Esophagus muscularis mucosa (tissue), 4 donors: Measurements from ENCODE around the gene DGCR6L. TPM values are rescaled to one million over a fixed set of nuclear protein-coding genes. Genes with fewer than 3 reads are reported as not detected.
A peak's percentile ranks its signal among the peaks of the same experiment; 100 is the strongest.
"Not testable (repeated sequence)": the region's sequence is repeated elsewhere in the genome, so short reads cannot be mapped to it uniquely, and the experiment has no call there.

Source experiments
- DNase-seq: peaks from one replicate; pipeline ENCODE4 v3.0.0-alpha.2; 2017; ENCODE audit errors: extremely low spot score
- H3K27ac ChIP-seq, 4 donors: fragments of 200-600 bp; sonication (generic); replicated peaks in 1 of 4; 1 replicate in 3 of 4; 2 replicates in 1 of 4; pipeline ENCODE4 v1.5.1; 2016 to 2019; ENCODE audit warnings: mild to moderate bottlenecking in 1 of 4
- H3K27me3 ChIP-seq, 4 donors: fragments of 200-600 bp; sonication (generic); one replicate each; pipeline versions ENCODE4 v1.5.1 to v1.6.0; 2016 to 2019
- H3K36me3 ChIP-seq, 4 donors: fragments of 200-600 bp; sonication (generic); one replicate each; pipeline ENCODE4 v1.5.1; 2016 to 2019
- H3K4me1 ChIP-seq, 4 donors: fragments of 200-600 bp; sonication (generic); one replicate each; pipeline ENCODE4 v1.5.1; 2016 to 2019
- H3K4me3 ChIP-seq, 4 donors: fragments of 200-600 bp; sonication (generic); 1 replicate in 2 of 4; 2 replicates in 2 of 4; pipeline ENCODE4 v1.5.1; 2016 to 2019; ENCODE audit warnings: mild to moderate bottlenecking in 4 of 4, moderate library complexity in 1 of 4
- H3K9me3 ChIP-seq, 4 donors: fragments of 200-600 bp; sonication (generic); 1 replicate in 3 of 4; 2 replicates in 1 of 4; pipeline ENCODE4 v1.5.1; 2016 to 2019
- EP300 ChIP-seq: sonication (generic); formaldehyde crosslinking; IDR thresholded peaks from one replicate; pipeline ENCODE4 v1.6.1; 2017; ENCODE audit warnings: antibody characterized with exemption
- POLR2A ChIP-seq: fragments of 450-650 bp; IDR thresholded peaks from one replicate; pipeline ENCODE4 v1.6.1; 2017; ENCODE audit warnings: antibody characterized with exemption, moderate library complexity, mild to moderate bottlenecking, low read depth
- POLR2AphosphoS5 ChIP-seq, 2 donors: sonication (generic); formaldehyde crosslinking; IDR thresholded peaks; one replicate each; pipeline ENCODE4 v1.6.1; 2017; ENCODE audit warnings: antibody characterized with exemption in 2 of 2
- WGBS: methylation state at CpG from one replicate; pipeline ENCODE4 v1.1.5; 2018; 5-methylcytosine and 5-hydroxymethylcytosine counted together
- intact Hi-C: fragments of 100-400 bp; cut with DNase I; formaldehyde crosslinking; loops from one replicate; pipeline ENCODE4 v1.15.1; 2023
- total RNA-seq, 4 donors: library from RNA; depleted of rRNA; stranded (reverse); fragments of >200 nt; gene quantifications; one replicate each; pipeline versions ENCODE4 v1.1.0 to v1.2.1, GENCODE V29; 2016
- TF ChIP-seq, protein P1 (sequence below), 3 experiments: fragments of 200-600 bp in 2 of 3; fragments of 450-650 bp in 1 of 3; sonication (generic) in 2 of 3; IDR thresholded peaks; one replicate each; pipeline ENCODE4 v1.5.1; 2017 to 2019; ENCODE audit warnings: antibody characterized with exemption in 3 of 3, mild to moderate bottlenecking in 2 of 3, moderate library complexity in 1 of 3

The DGCR6L gene
- total RNA-seq, 4 donors from 2014 or later, result 41.5 to 73.0 (median 52.9) TPM

DNA sequence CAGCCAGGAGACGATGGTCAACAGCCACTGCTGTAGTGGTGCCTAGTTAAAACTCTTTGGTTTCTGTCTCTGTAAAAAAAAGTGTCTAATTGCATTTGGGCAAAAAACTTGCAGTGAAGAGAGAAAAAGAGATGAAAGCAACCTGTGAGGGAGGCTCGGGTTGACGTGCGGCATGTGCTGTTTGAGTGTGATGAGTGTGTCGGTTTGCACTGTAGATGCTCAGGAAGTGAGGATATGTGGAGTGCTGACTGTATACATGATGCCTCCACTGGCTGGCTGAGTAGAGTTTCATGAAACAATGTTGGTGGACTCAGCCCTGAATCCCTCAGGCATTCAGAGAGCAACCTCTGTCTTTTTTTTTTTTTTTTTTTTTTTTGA is 4.3 kb upstream of the DGCR6L start:
- H3K4me3 ChIP-seq, result no peak overlapping the region
- TF ChIP-seq EP300 (no peak), POLR2A (no peak), POLR2AphosphoS5 (IDR thresholded peaks at IDR 0.05) (no peak)
- TF ChIP-seq, protein P1, sequence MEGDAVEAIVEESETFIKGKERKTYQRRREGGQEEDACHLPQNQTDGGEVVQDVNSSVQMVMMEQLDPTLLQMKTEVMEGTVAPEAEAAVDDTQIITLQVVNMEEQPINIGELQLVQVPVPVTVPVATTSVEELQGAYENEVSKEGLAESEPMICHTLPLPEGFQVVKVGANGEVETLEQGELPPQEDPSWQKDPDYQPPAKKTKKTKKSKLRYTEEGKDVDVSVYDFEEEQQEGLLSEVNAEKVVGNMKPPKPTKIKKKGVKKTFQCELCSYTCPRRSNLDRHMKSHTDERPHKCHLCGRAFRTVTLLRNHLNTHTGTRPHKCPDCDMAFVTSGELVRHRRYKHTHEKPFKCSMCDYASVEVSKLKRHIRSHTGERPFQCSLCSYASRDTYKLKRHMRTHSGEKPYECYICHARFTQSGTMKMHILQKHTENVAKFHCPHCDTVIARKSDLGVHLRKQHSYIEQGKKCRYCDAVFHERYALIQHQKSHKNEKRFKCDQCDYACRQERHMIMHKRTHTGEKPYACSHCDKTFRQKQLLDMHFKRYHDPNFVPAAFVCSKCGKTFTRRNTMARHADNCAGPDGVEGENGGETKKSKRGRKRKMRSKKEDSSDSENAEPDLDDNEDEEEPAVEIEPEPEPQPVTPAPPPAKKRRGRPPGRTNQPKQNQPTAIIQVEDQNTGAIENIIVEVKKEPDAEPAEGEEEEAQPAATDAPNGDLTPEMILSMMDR (IDR thresholded peaks at IDR 0.05), result no peak
- H3K27ac ChIP-seq, result no peak overlapping the region
- DNase-seq, result no peak
- 79% methylated on average over 5 of the region's 5 CpGs for WGBS
- H3K36me3 ChIP-seq, result no peaks in the 10 kb centered on the region
- H3K4me1 ChIP-seq, result peaks cover 16 to 28% (median 20%) of the 10 kb centered on the region in 4 donors
- intact Hi-C loops, result loop anchor here (10.0 kb wide), 1 partner anchor 71 kb away; the partner anchor contains the start of gene ZNF74
- no peaks in the 10 kb centered on the region for H3K9me3 ChIP-seq
- no peaks in the 10 kb centered on the region for H3K27me3 ChIP-seq

DNA sequence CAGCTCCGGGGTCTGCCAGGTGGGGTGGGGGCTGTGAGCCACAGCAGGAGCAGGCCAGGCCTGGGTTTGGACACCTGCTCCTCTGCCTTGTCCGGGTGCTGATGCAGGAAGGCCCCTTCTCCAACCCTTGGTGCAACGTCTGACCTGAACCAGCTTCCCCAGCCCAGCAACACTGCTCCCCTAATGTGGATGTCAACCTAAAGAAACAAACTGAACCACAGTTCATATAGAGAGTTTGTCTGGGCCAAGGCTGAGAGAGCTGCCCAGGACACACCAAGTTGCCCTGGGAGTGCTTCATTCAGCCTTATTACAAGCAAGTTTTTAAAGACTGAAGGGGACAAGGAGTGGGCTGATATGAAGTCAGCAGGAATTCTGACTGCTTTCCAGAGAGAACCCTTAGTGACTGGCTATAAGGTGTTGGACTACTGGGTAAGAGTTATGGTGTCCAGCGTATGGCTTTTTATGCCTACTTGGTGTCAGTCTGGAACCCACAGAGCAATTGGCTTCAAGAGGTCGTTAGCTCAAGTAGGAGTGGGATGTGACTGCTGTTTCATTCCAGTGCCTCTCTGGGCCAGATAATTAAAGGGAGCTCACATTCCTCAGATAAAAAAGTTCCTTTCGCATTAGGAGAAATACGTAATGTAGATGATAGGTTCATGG is 1.8 kb upstream of the DGCR6L start:
- not testable (repeated sequence) for H3K27me3 ChIP-seq, H3K36me3 ChIP-seq, H3K9me3 ChIP-seq, H3K4me3 ChIP-seq
- peak overlapping the region in 2 of 4 donors; percentile 83 to 87 for H3K27ac ChIP-seq
- peak; percentile 57 for DNase-seq
- intact Hi-C loops, result loop anchor here (10.0 kb wide), 1 partner anchor 73 kb away; the partner anchor contains the start of gene ZNF74
- peaks cover 35 to 52% (median 42%) of the 10 kb centered on the region in 4 donors for H3K4me1 ChIP-seq
- WGBS, result 87% methylated on average over 5 of the region's 7 CpGs

- intact Hi-C loops, result loop anchor here (10.0 kb wide), 1 partner anchor 74 kb away; the partner anchor contains the start of gene ZNF74
- peaks cover 35 to 60% (median 46%) of the 10 kb centered on the region in 4 donors for H3K4me1 ChIP-seq
- not testable (repeated sequence) for H3K36me3 ChIP-seq, H3K27me3 ChIP-seq, H3K9me3 ChIP-seq
- peak overlapping the region; percentile 83 to 91 (median 85) for H3K27ac ChIP-seq
- peak overlapping the region; percentile 79 to 96 (median 94) for H3K4me3 ChIP-seq
- peak; percentile 87 for DNase-seq
- WGBS, result 52% methylated on average over 11 of the region's 20 CpGs
Observed at GRCh38 chr22:20320659-20321551, 1.0 kb upstream of the DGCR6L start.

- TF ChIP-seq POLR2A, result no peak
- TF ChIP-seq POLR2AphosphoS5 (IDR thresholded peaks at IDR 0.05), result no peak
- no peak for TF ChIP-seq EP300
- TF ChIP-seq, protein P1 (IDR thresholded peaks at IDR 0.05), result no peak
- H3K36me3 ChIP-seq, result peaks cover 0 to 15% (median 8%) of the 10 kb centered on the region in 4 donors
- peaks cover 35 to 64% (median 48%) of the 10 kb centered on the region in 4 donors for H3K4me1 ChIP-seq
- DNase-seq, result peak; percentile 79
- peak overlapping the region; percentile 79 to 96 (median 94) for H3K4me3 ChIP-seq
- H3K9me3 ChIP-seq, result no peaks in the 10 kb centered on the region
- 3% methylated on average over 17 of the region's 32 CpGs for WGBS
- no peaks in the 10 kb centered on the region for H3K27me3 ChIP-seq
- intact Hi-C loops, result no loop called here
- peak overlapping the region; percentile 83 to 91 (median 85) for H3K27ac ChIP-seq
Observed at GRCh38 chr22:20319041-20319744, 667 bp downstream of the DGCR6L start.

- intact Hi-C loops, H3K27me3 ChIP-seq, H3K27ac ChIP-seq, H3K4me3 ChIP-seq, H3K9me3 ChIP-seq: not testable (repeated sequence)
- H3K4me1 ChIP-seq, result peaks cover 35 to 60% (median 47%) of the 10 kb centered on the region in 4 donors
- 54% methylated on average over 6 of the region's 6 CpGs for WGBS
- DNase-seq, result peak; percentile 53
- peaks cover 0 to 15% (median 9%) of the 10 kb centered on the region in 4 donors for H3K36me3 ChIP-seq
Observed at GRCh38 chr22:20318043-20318688, 1.7 kb downstream of the DGCR6L start.
